OCI-LY3 (cell line): Measurements from ENCODE around the gene HS1BP3.

ENCODE experiments used
- CTCF ChIP-seq: fragments of 200-600, 300-600 bp; sonication (generic); IDR thresholded peaks from 2 replicates; pipeline ENCODE4 v1.5.1; 2014; ENCODE audit warnings: antibody characterized with exemption, low read length, low read depth
- EZH2phosphoT487 ChIP-seq: fragments of 200-600 bp; shearing (Covaris generic); IDR thresholded peaks from 2 replicates; pipeline ENCODE4 v1.6.1; 2018; ENCODE audit warnings: antibody characterized with exemption, mixed run types, low read depth

DNA sequence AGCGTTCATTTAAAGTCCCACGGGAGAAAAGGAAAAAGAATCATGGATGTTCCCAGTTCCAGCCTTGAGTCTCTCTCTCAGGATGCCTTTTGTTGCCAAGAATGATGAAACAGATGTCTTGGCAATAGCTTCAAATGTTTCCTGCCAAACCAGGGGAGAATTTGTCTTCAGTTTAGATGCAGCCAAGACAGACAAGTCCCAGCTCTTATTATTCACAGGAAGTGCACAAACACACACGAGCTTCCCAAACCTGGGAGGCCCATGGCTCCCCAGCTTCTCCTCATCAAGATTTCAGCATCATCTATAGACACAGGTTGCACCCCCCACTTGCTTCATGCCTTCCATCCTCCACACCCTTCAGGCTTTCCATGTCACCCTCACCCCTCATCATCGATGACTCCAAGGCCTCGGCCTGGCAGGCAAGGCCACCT, 45.9 kb downstream of the HS1BP3 start:
- TF ChIP-seq CTCF (no peak), EZH2phosphoT487 (no peak)
